Measurements from ENCODE around the gene SCAP. TPM values are rescaled to one million over a fixed set of nuclear protein-coding genes. Genes with fewer than 3 reads are reported as not detected.

The SCAP gene
- total and polyA plus RNA-seq, 9 donors = 52.4 to 192 (median 80.9) TPM

DNA sequence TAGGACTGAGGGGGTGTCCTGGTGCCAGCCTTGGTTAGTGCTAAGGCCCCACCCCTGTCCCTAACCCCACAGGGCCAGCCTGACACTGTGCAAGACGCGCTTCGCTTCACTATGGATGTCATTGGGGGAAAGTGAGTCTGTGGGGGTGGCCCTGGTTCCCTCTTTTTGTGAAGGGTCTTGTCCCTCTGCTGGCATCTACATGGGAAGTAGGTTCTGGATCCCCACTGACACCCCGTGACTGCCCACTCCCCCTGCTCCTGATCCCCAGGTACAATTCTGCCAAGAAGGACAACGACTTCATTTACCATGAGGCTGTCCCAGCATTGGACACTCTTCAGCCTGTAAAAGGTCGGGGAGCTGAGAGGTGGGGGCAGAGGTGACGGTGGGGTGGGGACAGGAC lies 68.5 kb downstream of the SCAP start:
- no peak for DNase-seq
- Histone ChIP-seq H3K27ac (no peak overlapping the region), H3K4me1 (ENCODE audit: insufficient read depth) (peaks cover 17% of the 10 kb centered on the region), H3K27me3 (no peaks in the 10 kb centered on the region), H3K4me3 (no peak overlapping the region), H3K9me3 (no peaks in the 10 kb centered on the region), H3K36me3 (no peaks in the 10 kb centered on the region)
- TF ChIP-seq POLR2A (IDR thresholded peaks at IDR 0.05) (no peak), CTCF (IDR thresholded peaks at IDR 0.05) (no peak), EP300 (IDR thresholded peaks at IDR 0.05) (no peak)
- 88 to 91% (median 88%) methylated on average over 7 of the region's 7 CpGs for WGBS, 3 donors
- intact Hi-C loops (cut with DNase I) = no loop called here

DNA sequence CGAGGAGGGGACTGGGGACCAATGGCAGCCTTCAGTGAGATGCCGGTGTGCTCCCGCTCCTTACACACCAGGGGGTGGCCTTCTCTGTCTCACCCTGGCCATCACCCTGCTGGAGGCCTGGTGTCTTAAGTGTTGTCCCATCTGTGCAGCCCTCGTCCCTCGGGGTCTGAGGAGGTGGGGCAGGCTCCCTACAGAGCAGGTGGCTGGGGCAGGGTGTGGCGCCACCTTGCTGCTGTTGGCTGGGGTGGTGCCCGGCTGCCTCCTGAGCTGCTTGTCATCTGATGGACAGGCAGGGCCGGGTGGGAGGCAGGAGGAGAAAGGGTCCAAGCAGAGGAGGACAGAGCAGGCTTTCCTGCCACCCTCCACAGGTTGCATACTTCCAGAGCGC lies 69.0 kb downstream of the SCAP start:
- Histone ChIP-seq H3K9me3 (no peaks in the 10 kb centered on the region), H3K4me3 (no peak overlapping the region), H3K4me1 (ENCODE audit: insufficient read depth) (peaks cover 17% of the 10 kb centered on the region), H3K27me3 (no peaks in the 10 kb centered on the region), H3K36me3 (no peaks in the 10 kb centered on the region), H3K27ac (no peak overlapping the region)
- no peak for DNase-seq
- 83 to 84% (median 84%) methylated on average over 8 to 9 of the region's 9 CpGs for WGBS, 3 donors
- TF ChIP-seq EP300 (IDR thresholded peaks at IDR 0.05) (no peak), CTCF (IDR thresholded peaks at IDR 0.05) (no peak), POLR2A (IDR thresholded peaks at IDR 0.05) (no peak)
- intact Hi-C loops (cut with DNase I) = no loop called here

DNA sequence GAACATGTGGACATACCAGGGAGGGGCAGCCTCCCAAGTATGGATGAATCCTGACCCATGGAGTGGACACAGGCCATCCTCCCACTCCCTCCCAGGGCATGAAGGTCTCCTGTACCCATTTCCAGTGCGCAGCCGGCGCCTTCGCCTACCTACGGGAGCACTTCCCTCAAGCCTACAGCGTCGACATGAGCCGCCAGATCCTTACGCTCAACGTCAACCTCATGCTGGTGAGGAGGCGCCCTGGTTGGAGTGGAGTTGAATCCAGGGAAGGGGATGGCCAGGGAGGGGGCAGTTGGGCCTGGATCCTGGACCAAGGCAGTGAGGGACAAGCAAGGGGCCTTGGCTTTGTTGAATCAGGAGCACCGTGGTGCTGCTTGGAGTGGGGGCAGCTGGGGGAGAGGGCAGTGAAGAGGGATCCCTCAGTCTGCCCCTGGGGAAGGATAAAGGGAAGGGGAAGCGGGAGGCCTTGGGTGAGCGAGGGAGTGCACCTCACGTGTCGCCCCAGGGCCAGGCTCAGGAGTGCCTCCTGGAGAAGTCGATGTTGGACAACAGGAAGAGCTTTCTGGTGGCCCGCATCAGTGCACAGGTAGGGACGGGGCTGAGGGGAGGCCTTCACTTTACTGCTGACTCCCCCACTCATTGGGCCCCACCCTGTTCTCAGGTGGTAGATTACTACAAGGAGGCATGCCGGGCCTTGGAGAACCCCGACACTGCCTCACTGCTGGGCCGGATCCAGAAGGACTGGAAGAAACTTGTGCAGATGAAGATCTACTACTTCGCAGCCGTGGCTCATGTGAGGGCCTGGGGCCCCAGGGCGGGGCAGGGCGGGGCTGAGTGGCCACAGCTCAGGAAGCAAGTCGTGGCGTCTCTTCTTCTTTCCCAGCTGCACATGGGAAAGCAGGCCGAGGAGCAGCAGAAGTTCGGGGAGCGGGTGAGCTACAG lies 69.7 kb downstream of the SCAP start:
- H3K4me1 ChIP-seq (ENCODE audit: insufficient read depth) = peaks cover 17% of the 10 kb centered on the region
- intact Hi-C loops (cut with DNase I) = no loop called here
- H3K4me3 ChIP-seq = no peak overlapping the region
- no peaks in the 10 kb centered on the region for H3K9me3 ChIP-seq
- peak in 1 of 5 donors; percentile 19 for DNase-seq
- H3K27me3 ChIP-seq = no peaks in the 10 kb centered on the region
- H3K36me3 ChIP-seq = no peaks in the 10 kb centered on the region
- 88 to 94% (median 89%) methylated on average over 30 to 31 of the region's 31 CpGs for WGBS, 3 donors
- peak overlapping the region in 1 of 2 donors; percentile 69 for H3K27ac ChIP-seq
- TF ChIP-seq EP300 (IDR thresholded peaks at IDR 0.05) (no peak), CTCF (IDR thresholded peaks at IDR 0.05) (no peak), POLR2A (IDR thresholded peaks at IDR 0.05) (no peak)

- 22 to 34% (median 27%) methylated on average over 9 of the region's 9 CpGs for WGBS, 3 donors
- Histone ChIP-seq H3K27ac (peak overlapping the region; percentile 69 to 71), H3K27me3 (no peaks in the 10 kb centered on the region), H3K36me3 (no peaks in the 10 kb centered on the region), H3K9me3 (no peaks in the 10 kb centered on the region), H3K4me3 (no peak overlapping the region), H3K4me1 (ENCODE audit: insufficient read depth) (peaks cover 17% of the 10 kb centered on the region)
- peak; percentile 49 to 87 (median 76) for DNase-seq
- TF ChIP-seq POLR2A (IDR thresholded peaks at IDR 0.05) (no peak), EP300 (IDR thresholded peaks at IDR 0.05) (no peak), CTCF (IDR thresholded peaks at IDR 0.05) (no peak)
- intact Hi-C loops (cut with DNase I) = no loop called here
Observed at GRCh38 chr3:47404955-47405790, 70.6 kb downstream of the SCAP start.

Data from ovary (tissue), 9 donors.